ENCODE measurements around the gene SLC37A1.

Gene SLC37A1

GRCh38 chr21:42465803-42466127 lies 47.9 kb upstream of the SLC37A1 start:
- ChIA-PET POLR2A (no interaction called here), CTCF (interaction anchor here (0.7 kb wide), 1 partner anchor 119 kb away, joined by 3 read pairs; no protein-coding TSS in a partner anchor)
- H3K4me1 ChIP-seq (ENCODE audit: control insufficient read depth, insufficient read depth, low read length), result peaks cover 23% of the 10 kb centered on the region
- no peaks in the 10 kb centered on the region for H3K9me3 ChIP-seq (ENCODE audit: control insufficient read depth, insufficient read depth, low read depth, low read length)
- H3K27ac ChIP-seq (ENCODE audit: extremely low read depth, low read depth, low read length), result no peak overlapping the region
- H3K4me3 ChIP-seq (ENCODE audit: low read depth, low read length), result no peak overlapping the region
- no peak for TF ChIP-seq ZNF561 (tag by site-specific recombination; IDR thresholded peaks at IDR 0.05; ENCODE audit: borderline replicate concordance)
- TF ChIP-seq ZNF157 (tag by site-specific recombination; IDR thresholded peaks at IDR 0.05), result no peak
- TF ChIP-seq ZNF513 (tag by site-specific recombination; IDR thresholded peaks at IDR 0.05), result no peak
- TF ChIP-seq ZBTB26 (tag by site-specific recombination; optimal IDR thresholded peaks at IDR 0.05), result no peak
- no peak for TF ChIP-seq ZNF660 (tag by site-specific recombination; IDR thresholded peaks at IDR 0.05)
- no peak for TF ChIP-seq ZNF398 (tag by site-specific recombination; IDR thresholded peaks at IDR 0.05)
- TF ChIP-seq KLF16 (tag by site-specific recombination; IDR thresholded peaks at IDR 0.05), result no peak
- TF ChIP-seq GLIS1 (tag by site-specific recombination; IDR thresholded peaks at IDR 0.05), result no peak
- no peak for TF ChIP-seq SP3 (tag by site-specific recombination; IDR thresholded peaks at IDR 0.05)
- TF ChIP-seq ATF2 (tag by site-specific recombination; IDR thresholded peaks at IDR 0.05; ENCODE audit: low read depth), result no peak
- no peak for TF ChIP-seq ZNF518A (tag by site-specific recombination; conservative IDR thresholded peaks at IDR 0.05; ENCODE audit: low read depth)
- no peak for TF ChIP-seq ZNF266 (tag by site-specific recombination; IDR thresholded peaks at IDR 0.05; ENCODE audit: low read depth)
- TF ChIP-seq ZXDB (tag by site-specific recombination; IDR thresholded peaks at IDR 0.05), result no peak
- TF ChIP-seq MYNN (tag by site-specific recombination; IDR thresholded peaks at IDR 0.05; ENCODE audit: borderline replicate concordance), result no peak
- no peak for TF ChIP-seq ZNF404 (tag by site-specific recombination; IDR thresholded peaks at IDR 0.05)
- TF ChIP-seq ZBTB11 (tag by site-specific recombination; conservative IDR thresholded peaks at IDR 0.05; ENCODE audit: low read depth), result no peak
- no peak for TF ChIP-seq ZNF704 (tag by site-specific recombination; IDR thresholded peaks at IDR 0.05)
- TF ChIP-seq ZBTB8A (tag by site-specific recombination; IDR thresholded peaks at IDR 0.05), result no peak
- no peak for TF ChIP-seq ZNF211 (tag by site-specific recombination; IDR thresholded peaks at IDR 0.05; ENCODE audit: low read depth)
- TF ChIP-seq ZBTB1 (tag by site-specific recombination; IDR thresholded peaks at IDR 0.05), result no peak
- no peaks in the 10 kb centered on the region for H3K36me3 ChIP-seq (ENCODE audit: control insufficient read depth in 2 of 2, insufficient read depth in 1 of 2, low read length in 2 of 2)
